Nasal cavity respiratory epithelium epithelial cell of viscerocranial mucosa (primary cell): Measurements from ENCODE around the gene ADGRD2. TPM values are rescaled to one million over a fixed set of nuclear protein-coding genes. Genes with fewer than 3 reads are reported as not detected.

ENCODE experiments used
- total RNA-seq: library from RNA; depleted of rRNA; stranded (reverse); fragments of >200 nt; gene quantifications from 2 replicates; pipeline ENCODE4 v1.2.3, GENCODE V29; 2014

Gene ADGRD2
- total RNA-seq, result 0.07 and 0.34 TPM in 2 replicates

GRCh38 chr9:124450241-124450924 lies at the start of gene ADGRD2:
Gene ADGRD2, plus strand, starts transcription at chr9:124450451. Its CDS starts 1,216 bp downstream, at chr9:124451667.

GRCh38 chr9:124415102-124415851 lies 35.0 kb upstream of the ADGRD2 start, which contains the start of gene PSMB7:
Gene PSMB7, minus strand, starts transcription at chr9:124415442. Its CDS starts 17 bp downstream, at chr9:124415425.

GRCh38 chr9:124506931-124507879 lies 57.0 kb downstream of the ADGRD2 start, which contains the start of gene NR5A1:
Gene NR5A1, minus strand, starts transcription at chr9:124507399. Its CDS starts 4,004 bp downstream, at chr9:124503395.

Other genes starting within 250 kb of the ADGRD2 start
- gene NEK6, start 192.5 kb upstream of the ADGRD2 start, total RNA-seq, result 8.2 and 23.5 TPM in 2 replicates
- gene PSMB7, start 35.0 kb upstream of the ADGRD2 start, total RNA-seq, result 135 and 248 TPM in 2 replicates
- gene NR5A1, start 56.9 kb downstream of the ADGRD2 start, total RNA-seq, result not detected in 2 replicates